Measurements from ENCODE around the gene ZFX.

Gene ZFX

GRCh38 chrX:24242649-24243175, 93.2 kb downstream of the ZFX start:
- peak; percentile 88 for DNase-seq

- DNase-seq: no peak
Measured at GRCh38 chrX:24243188-24243587, 93.7 kb downstream of the ZFX start.

- peak; percentile 47 for DNase-seq
Measured at GRCh38 chrX:24243692-24244091, 94.2 kb downstream of the ZFX start.

- peak; percentile 78 for DNase-seq
Measured at GRCh38 chrX:24245202-24245601, 95.7 kb downstream of the ZFX start.

- no peak for DNase-seq
Measured at GRCh38 chrX:24248042-24248441, 98.5 kb downstream of the ZFX start.

GRCh38 chrX:24253030-24253429, 103.5 kb downstream of the ZFX start:
- DNase-seq: no peak

GRCh38 chrX:24253469-24253868, 103.9 kb downstream of the ZFX start:
- no peak for DNase-seq

- no peak for DNase-seq
Measured at GRCh38 chrX:24257011-24257410, 107.5 kb downstream of the ZFX start.

- DNase-seq: peak; percentile 70
Measured at GRCh38 chrX:24259544-24260240, 110.2 kb downstream of the ZFX start.

- DNase-seq: peak; percentile 53
Measured at GRCh38 chrX:24260842-24261550, 111.5 kb downstream of the ZFX start.

GRCh38 chrX:24262309-24262708, 112.8 kb downstream of the ZFX start:
- DNase-seq: no peak

- DNase-seq: no peak
Measured at GRCh38 chrX:24264383-24264782, 114.9 kb downstream of the ZFX start.
